Measurements from ENCODE around the gene WSCD2.

The WSCD2 gene

GRCh38 chr12:108109504-108109903 lies 19.6 kb upstream of the WSCD2 start:
- no peak for DNase-seq

- DNase-seq: no peak
Measured at GRCh38 chr12:108109954-108110353, 19.1 kb upstream of the WSCD2 start.

- no peak for DNase-seq
Measured at GRCh38 chr12:108110844-108111243, 18.2 kb upstream of the WSCD2 start.

- DNase-seq: no peak
Measured at GRCh38 chr12:108112832-108113556, 16.1 kb upstream of the WSCD2 start.

- DNase-seq: no peak
Measured at GRCh38 chr12:108115123-108116121, 13.7 kb upstream of the WSCD2 start.

GRCh38 chr12:108116254-108116653 lies 12.8 kb upstream of the WSCD2 start:
- DNase-seq: no peak

- no peak for DNase-seq
Measured at GRCh38 chr12:108116699-108117098, 12.4 kb upstream of the WSCD2 start.

- DNase-seq: no peak
Measured at GRCh38 chr12:108117163-108117849, 11.8 kb upstream of the WSCD2 start.

GRCh38 chr12:108117902-108118301 lies 11.2 kb upstream of the WSCD2 start:
- DNase-seq: no peak

GRCh38 chr12:108119126-108119973 lies 9.7 kb upstream of the WSCD2 start:
- no peak for DNase-seq

- DNase-seq: no peak
Measured at GRCh38 chr12:108119974-108120862, 8.9 kb upstream of the WSCD2 start.

GRCh38 chr12:108120863-108121165 lies 8.3 kb upstream of the WSCD2 start:
- DNase-seq: no peak

GRCh38 chr12:108121320-108121719 lies 7.8 kb upstream of the WSCD2 start:
- DNase-seq: no peak

- no peak for DNase-seq
Measured at GRCh38 chr12:108121728-108122471, 7.2 kb upstream of the WSCD2 start.

GRCh38 chr12:108122644-108123043 lies 6.4 kb upstream of the WSCD2 start:
- no peak for DNase-seq

GRCh38 chr12:108123402-108123801 lies 5.7 kb upstream of the WSCD2 start:
- DNase-seq: no peak

- no peak for DNase-seq
Measured at GRCh38 chr12:108125073-108125472, 4.0 kb upstream of the WSCD2 start.

- DNase-seq: no peak
Measured at GRCh38 chr12:108126212-108126611, 2.9 kb upstream of the WSCD2 start.

- DNase-seq: no peak
Measured at GRCh38 chr12:108126990-108127501, 2.0 kb upstream of the WSCD2 start.

- no peak for DNase-seq
Measured at GRCh38 chr12:108127654-108128053, 1.4 kb upstream of the WSCD2 start.
